NCI-H2196 treated with DMSO at 0.1 percent for 48 hours (cell line): ENCODE measurements around the gene SLU7.

Source experiments
- DNase-seq: peaks from one replicate; lab custom pipeline; 2025; ENCODE audit not compliant: unreplicated experiment; lab: John Stamatoyannopoulos, UW

Gene SLU7

DNA sequence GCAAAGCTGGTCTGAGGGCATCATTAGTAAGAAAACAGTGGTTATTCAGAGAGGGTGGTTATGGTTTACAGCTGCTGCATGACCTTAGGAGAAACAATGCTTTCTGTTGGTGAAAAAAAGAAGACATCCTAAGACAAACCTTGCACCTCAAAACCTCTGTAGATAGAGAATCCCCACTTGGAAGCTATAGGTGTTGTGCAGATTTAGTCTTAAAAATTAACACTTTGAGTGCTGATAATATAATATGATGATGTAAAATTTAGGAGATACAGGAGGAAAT lies 1.4 kb upstream of the SLU7 start:
- DNase-seq = no peak

- DNase-seq = no peak
These were observed 813 bp upstream of the SLU7 start for GRCh38 chr5:160419458-160420330.

DNA sequence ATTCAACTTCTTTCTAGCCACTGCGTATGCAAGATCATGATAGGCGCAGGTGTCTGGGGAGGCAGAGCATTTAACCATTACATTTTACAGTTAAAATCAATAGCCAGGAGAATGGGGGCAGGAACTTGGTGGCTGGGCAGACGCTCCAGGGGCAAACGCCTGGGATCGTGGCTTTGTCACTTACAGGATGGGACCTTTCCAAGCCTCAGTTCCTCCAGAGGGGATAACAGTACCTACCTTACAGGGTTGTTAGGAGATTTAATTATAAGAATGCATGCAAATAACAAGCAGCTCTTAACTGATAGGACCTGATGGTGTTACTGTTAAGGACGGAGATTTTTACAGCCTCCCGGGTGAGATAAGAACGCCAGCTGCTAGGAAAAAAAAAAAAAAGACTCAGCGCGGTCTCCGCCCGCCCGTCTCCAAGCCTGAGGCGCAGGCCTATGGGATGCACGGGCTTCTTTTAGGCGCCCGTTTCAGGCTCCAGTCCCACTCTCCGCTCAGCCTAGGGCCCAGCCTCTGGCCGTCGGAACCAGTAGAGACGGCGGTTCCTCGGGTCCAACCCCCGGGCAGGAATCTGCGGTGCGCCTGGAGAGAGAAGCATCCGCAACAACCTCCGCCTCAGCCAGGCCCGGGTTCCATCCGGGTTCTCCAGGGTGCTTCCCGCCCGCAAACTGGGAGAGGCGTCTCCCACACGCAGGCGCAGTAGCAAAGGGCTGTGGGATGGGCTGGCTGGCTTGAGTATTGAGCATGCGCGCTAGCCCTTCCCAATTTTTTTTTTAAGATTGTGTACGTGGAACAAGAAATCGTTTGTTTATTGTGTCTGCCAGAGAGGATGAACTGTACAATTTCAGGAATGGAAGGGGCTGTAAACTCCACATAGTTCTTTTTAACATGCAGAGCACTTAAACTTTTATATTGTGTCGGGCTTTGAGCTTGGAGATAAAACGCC lies 19.2 kb downstream of the SLU7 start, which contains the start of gene FAM200C:
FAM200C (minus strand) TSS at position 653 of the 952 bp plus-strand sequence. CDS start 4,564 bp downstream, outside the sequence.
- DNase-seq = peak; percentile 96

GRCh38 chr5:160398806-160399205 lies 20.1 kb downstream of the SLU7 start:
- DNase-seq = no peak

- DNase-seq = no peak
These were observed 21.4 kb downstream of the SLU7 start for GRCh38 chr5:160397492-160397891.

GRCh38 chr5:160395111-160395510 lies 23.8 kb downstream of the SLU7 start:
- DNase-seq = no peak

GRCh38 chr5:160390787-160391696 lies 27.8 kb downstream of the SLU7 start:
- no peak for DNase-seq

- DNase-seq = no peak
These were observed 31.4 kb downstream of the SLU7 start for GRCh38 chr5:160387445-160387844.

DNA sequence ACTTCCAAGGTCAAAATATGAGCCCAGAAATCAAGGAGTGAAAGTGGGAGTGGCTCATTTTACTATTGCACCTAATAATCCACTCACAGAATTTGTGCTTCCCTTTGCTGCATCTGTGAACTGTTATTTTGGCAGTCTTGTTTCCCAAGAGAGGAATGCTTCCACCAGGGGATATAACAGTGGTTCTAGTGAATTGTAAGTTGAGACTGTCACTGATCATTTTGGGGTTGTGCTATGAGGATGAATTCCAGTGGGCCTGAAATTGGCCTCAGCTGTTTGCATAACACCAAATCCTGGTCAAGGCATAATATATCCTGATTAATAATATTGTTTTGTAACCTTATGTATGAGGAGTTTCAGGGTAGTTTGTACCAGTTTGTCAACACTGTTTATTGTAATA lies 33.4 kb downstream of the SLU7 start:
- DNase-seq = no peak

GRCh38 chr5:160384681-160385080 lies 34.2 kb downstream of the SLU7 start:
- DNase-seq = no peak

GRCh38 chr5:160382346-160382745 lies 36.5 kb downstream of the SLU7 start:
- DNase-seq = no peak

DNA sequence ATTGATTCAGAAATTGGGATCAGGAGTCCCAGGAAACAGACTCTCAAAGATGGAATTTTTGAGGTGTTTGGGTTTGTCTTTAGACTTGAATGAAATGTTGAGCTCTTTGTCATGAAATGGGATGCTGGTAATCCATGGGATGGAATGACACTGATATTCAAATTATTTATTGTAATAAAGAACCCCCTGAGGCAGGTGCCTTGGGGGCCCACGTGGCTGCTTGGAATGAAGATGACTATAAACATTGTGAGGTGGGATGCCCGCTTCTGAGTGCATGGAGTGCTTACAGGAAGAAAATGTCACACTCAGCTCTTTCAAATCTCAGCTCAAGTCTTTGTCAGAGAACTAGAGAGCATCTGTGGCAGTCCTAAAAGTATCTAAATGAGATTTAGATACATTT lies 38.8 kb downstream of the SLU7 start:
- no peak for DNase-seq

- no peak for DNase-seq
These were observed 39.4 kb downstream of the SLU7 start for GRCh38 chr5:160379511-160379910.

DNA sequence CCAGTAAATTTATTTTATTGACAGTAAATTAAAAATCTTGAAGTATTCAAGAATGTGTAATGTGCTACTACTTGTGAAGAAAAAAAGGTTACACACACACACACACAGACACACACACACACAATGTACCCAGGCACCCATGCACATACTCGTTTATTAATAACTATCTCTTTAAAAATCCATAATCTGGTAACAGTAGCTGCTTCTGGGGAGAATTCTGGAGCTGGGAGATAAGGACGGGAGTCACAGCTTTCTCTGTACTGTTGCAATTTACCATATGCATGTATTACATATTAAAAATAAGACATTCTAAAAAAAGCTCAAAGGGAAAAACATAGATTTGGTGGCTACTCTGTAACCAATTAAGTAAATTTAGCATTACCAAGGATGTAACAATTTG lies 40.6 kb downstream of the SLU7 start:
- no peak for DNase-seq

DNA sequence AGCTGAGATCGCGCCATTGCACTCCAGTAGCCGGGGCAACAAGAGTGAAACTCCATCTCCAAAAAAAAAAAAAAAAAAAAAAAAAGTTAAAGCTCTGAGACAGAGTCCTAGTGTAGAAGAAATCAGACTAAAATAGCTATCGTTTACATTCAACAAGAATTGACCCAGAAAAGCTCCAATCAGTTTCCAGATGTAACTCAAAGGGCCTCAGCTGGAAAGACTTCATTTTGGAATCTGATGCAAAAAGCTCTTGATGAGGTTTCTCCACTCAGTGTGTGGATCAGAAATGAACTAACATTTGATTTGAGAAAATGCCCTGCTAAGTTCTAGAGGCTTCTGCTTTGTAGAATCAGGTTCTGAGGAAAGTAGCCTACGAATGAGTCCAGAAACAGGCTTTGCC lies 41.2 kb downstream of the SLU7 start:
- DNase-seq = no peak

GRCh38 chr5:160376416-160376815 lies 42.5 kb downstream of the SLU7 start:
- DNase-seq = no peak

- no peak for DNase-seq
These were observed 43.2 kb downstream of the SLU7 start for GRCh38 chr5:160375701-160376100.

GRCh38 chr5:160375166-160375565 lies 43.7 kb downstream of the SLU7 start:
- DNase-seq = no peak

- no peak for DNase-seq
These were observed 47.6 kb downstream of the SLU7 start for GRCh38 chr5:160371294-160371693.

- DNase-seq = no peak
These were observed 48.2 kb downstream of the SLU7 start for GRCh38 chr5:160370713-160371034.
